ENCODE data around the gene HOMEZ. TPM values are rescaled to one million over a fixed set of nuclear protein-coding genes. Genes with fewer than 3 reads are reported as not detected.
"Not testable (repeated sequence)": the region's sequence is repeated elsewhere in the genome, so short reads cannot be mapped to it uniquely, and the experiment has no call there.

The HOMEZ gene
- total RNA-seq, 1 donor from 2014 or later, result 7.3 TPM

DNA sequence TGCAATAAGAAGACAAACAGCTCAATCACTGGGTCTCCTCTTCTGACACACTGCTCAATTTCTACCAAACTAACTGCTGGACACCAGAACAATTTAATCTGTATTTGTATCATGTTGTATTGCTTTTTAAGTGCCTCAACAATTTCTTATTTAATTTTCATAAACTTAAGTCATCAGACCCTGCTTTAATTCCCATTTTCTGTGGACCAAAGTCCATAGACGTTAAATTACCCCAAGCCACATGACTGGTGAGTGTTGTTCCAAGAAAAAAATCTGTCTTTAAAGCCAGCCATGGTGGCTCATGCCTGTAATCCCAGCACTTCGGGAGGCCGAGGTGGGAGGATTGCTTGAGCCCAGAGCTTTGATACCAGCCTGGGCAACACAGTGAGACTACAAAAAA, 8.7 kb downstream of the HOMEZ start:
- no peak overlapping the region for H3K27ac ChIP-seq
- no peak overlapping the region for H3K4me3 ChIP-seq
- TF ChIP-seq, protein P1, sequence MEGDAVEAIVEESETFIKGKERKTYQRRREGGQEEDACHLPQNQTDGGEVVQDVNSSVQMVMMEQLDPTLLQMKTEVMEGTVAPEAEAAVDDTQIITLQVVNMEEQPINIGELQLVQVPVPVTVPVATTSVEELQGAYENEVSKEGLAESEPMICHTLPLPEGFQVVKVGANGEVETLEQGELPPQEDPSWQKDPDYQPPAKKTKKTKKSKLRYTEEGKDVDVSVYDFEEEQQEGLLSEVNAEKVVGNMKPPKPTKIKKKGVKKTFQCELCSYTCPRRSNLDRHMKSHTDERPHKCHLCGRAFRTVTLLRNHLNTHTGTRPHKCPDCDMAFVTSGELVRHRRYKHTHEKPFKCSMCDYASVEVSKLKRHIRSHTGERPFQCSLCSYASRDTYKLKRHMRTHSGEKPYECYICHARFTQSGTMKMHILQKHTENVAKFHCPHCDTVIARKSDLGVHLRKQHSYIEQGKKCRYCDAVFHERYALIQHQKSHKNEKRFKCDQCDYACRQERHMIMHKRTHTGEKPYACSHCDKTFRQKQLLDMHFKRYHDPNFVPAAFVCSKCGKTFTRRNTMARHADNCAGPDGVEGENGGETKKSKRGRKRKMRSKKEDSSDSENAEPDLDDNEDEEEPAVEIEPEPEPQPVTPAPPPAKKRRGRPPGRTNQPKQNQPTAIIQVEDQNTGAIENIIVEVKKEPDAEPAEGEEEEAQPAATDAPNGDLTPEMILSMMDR (IDR thresholded peaks at IDR 0.05), result no peak
- H3K4me1 ChIP-seq, result no peaks in the 10 kb centered on the region
- DNase-seq (ENCODE audit: low spot score in 2 of 2), result no peak
- no peaks in the 10 kb centered on the region for H3K27me3 ChIP-seq
- intact Hi-C loops (cut with DNase I), result no loop called here
- no peaks in the 10 kb centered on the region for H3K9me3 ChIP-seq
- H3K36me3 ChIP-seq, result peaks cover 9 to 12% of the 10 kb centered on the region in 2 donors

DNA sequence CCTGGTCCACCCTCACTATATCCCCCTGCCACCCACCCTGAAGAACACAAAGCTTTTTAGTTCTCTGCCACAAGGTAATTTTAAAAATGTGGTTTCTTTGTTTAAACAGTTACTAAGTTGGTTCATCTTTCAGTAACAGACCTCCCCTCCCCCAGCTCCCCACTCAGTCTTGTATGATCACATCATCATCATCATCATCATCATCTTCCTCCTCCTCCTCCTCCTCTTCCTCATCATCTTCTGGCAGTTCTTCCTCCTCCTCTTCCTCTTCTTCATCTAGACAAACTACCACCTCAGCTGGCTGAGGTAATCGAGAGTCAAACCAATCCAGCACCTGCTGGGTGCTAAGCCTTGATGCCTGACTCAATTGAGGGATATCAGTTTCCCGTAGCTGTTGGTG, 10.5 kb downstream of the HOMEZ start:
- no peaks in the 10 kb centered on the region for H3K27me3 ChIP-seq
- H3K27ac ChIP-seq, result no peak overlapping the region
- no peak for DNase-seq (ENCODE audit: low spot score in 2 of 2)
- H3K36me3 ChIP-seq, result peaks cover 9 to 12% of the 10 kb centered on the region in 2 donors
- intact Hi-C loops (cut with DNase I), result no loop called here
- H3K9me3 ChIP-seq, result no peaks in the 10 kb centered on the region
- TF ChIP-seq, protein P1 (IDR thresholded peaks at IDR 0.05), result no peak
- H3K4me3 ChIP-seq, result no peak overlapping the region
- H3K4me1 ChIP-seq, result no peaks in the 10 kb centered on the region

GRCh38 chr14:23269193-23269592, 16.7 kb downstream of the HOMEZ start:
- DNase-seq (ENCODE audit: low spot score in 2 of 2), result no peak
- TF ChIP-seq, protein P1 (IDR thresholded peaks at IDR 0.05), result no peak
- intact Hi-C loops (cut with DNase I), result no loop called here

GRCh38 chr14:23260849-23261248, 25.1 kb downstream of the HOMEZ start:
- H3K36me3 ChIP-seq; H3K9me3 ChIP-seq; intact Hi-C loops (cut with DNase I); H3K27me3 ChIP-seq; H3K27ac ChIP-seq; DNase-seq (ENCODE audit: low spot score in 2 of 2); H3K4me3 ChIP-seq; H3K4me1 ChIP-seq: not testable (repeated sequence)

More at GRCh38 chr14:23269193-23269592, 16.7 kb downstream of the HOMEZ start:
- H3K27me3 ChIP-seq, result no peaks in the 10 kb centered on the region
- no peaks in the 10 kb centered on the region for H3K4me1 ChIP-seq
- H3K9me3 ChIP-seq, result no peaks in the 10 kb centered on the region
- H3K27ac ChIP-seq, result no peak overlapping the region
- no peaks in the 10 kb centered on the region for H3K36me3 ChIP-seq
- no peak overlapping the region for H3K4me3 ChIP-seq

- no peaks in the 10 kb centered on the region for H3K9me3 ChIP-seq
- no peaks in the 10 kb centered on the region for H3K36me3 ChIP-seq
- no peaks in the 10 kb centered on the region for H3K27me3 ChIP-seq
- no peak overlapping the region for H3K27ac ChIP-seq
- H3K4me1 ChIP-seq, result no peaks in the 10 kb centered on the region
- intact Hi-C loops (cut with DNase I), result no loop called here
- H3K4me3 ChIP-seq, result no peak overlapping the region
- no peak for DNase-seq (ENCODE audit: low spot score in 2 of 2)
- TF ChIP-seq, protein P1 (IDR thresholded peaks at IDR 0.05), result no peak
Observed at GRCh38 chr14:23259426-23259825, 26.5 kb downstream of the HOMEZ start.

- TF ChIP-seq, protein P1 (IDR thresholded peaks at IDR 0.05), result no peak
- Histone ChIP-seq H3K27me3 (no peaks in the 10 kb centered on the region), H3K9me3 (no peaks in the 10 kb centered on the region), H3K36me3 (no peaks in the 10 kb centered on the region), H3K27ac (no peak overlapping the region), H3K4me1 (no peaks in the 10 kb centered on the region), H3K4me3 (no peak overlapping the region)
- intact Hi-C loops (cut with DNase I), result no loop called here
- DNase-seq (ENCODE audit: low spot score in 2 of 2), result no peak
Observed at GRCh38 chr14:23258256-23258655, 27.7 kb downstream of the HOMEZ start.

All from ascending aorta (tissue), 2 donors.